Peyer's patch (tissue), 4 donors: ENCODE measurements around the gene GAL3ST3. TPM values are rescaled to one million over a fixed set of nuclear protein-coding genes. Genes with fewer than 3 reads are reported as not detected.
A peak's percentile ranks its signal among the peaks of the same experiment; 100 is the strongest.

Experiments
- DNase-seq, 3 donors: peaks; one replicate each; pipeline ENCODE4 v3.0.0-alpha.2; 2017 to 2019
- H3K27ac ChIP-seq, 4 donors: fragments of 200-600 bp; sonication (generic); one replicate each; pipeline ENCODE4 v1.5.1; 2016 to 2019
- H3K27me3 ChIP-seq, 2 donors: fragments of 200-600 bp; sonication (generic); one replicate each; pipeline ENCODE4 v1.5.1; 2019
- H3K36me3 ChIP-seq, 3 donors: fragments of 200-600 bp; sonication (generic); one replicate each; pipeline ENCODE4 v1.5.1; 2016 to 2019
- H3K4me1 ChIP-seq, 4 donors: fragments of 200-600 bp; sonication (generic); one replicate each; pipeline ENCODE4 v1.5.1; 2016 to 2019
- H3K4me3 ChIP-seq, 4 donors: fragments of 200-600 bp; sonication (generic); 1 replicate in 3 of 4; 2 replicates in 1 of 4; pipeline ENCODE4 v1.5.1; 2016 to 2019; ENCODE audit warnings: mild to moderate bottlenecking in 1 of 4
- H3K9me3 ChIP-seq, 4 donors: fragments of 200-600 bp; sonication (generic); one replicate each; pipeline ENCODE4 v1.5.1; 2016 to 2019; ENCODE audit warnings: mild to moderate bottlenecking in 1 of 4
- POLR2A ChIP-seq, 2 donors: fragments of 450-650 bp; IDR thresholded peaks; one replicate each; pipeline ENCODE4 v1.5.1; 2017; ENCODE audit warnings: antibody characterized with exemption in 2 of 2, mild to moderate bottlenecking in 2 of 2, moderate library complexity in 2 of 2
- total RNA-seq, 4 donors: library from RNA; depleted of rRNA; stranded (reverse); fragments of >200 nt; gene quantifications; one replicate each; pipeline ENCODE4 v1.1.0, GENCODE V29; 2016
- TF ChIP-seq, protein P1 (sequence below), 6 experiments: fragments of 450-650 bp in 4 of 6; fragments of 200-600 bp in 2 of 6; sonication (generic) in 1 of 6; IDR thresholded peaks; one replicate each; pipeline ENCODE4 v1.5.1; 2017 to 2019; ENCODE audit warnings: antibody characterized with exemption in 6 of 6, mild to moderate bottlenecking in 3 of 6, moderate library complexity in 1 of 6

Gene GAL3ST3
- total RNA-seq, 4 donors from 2014 or later = not detected

DNA sequence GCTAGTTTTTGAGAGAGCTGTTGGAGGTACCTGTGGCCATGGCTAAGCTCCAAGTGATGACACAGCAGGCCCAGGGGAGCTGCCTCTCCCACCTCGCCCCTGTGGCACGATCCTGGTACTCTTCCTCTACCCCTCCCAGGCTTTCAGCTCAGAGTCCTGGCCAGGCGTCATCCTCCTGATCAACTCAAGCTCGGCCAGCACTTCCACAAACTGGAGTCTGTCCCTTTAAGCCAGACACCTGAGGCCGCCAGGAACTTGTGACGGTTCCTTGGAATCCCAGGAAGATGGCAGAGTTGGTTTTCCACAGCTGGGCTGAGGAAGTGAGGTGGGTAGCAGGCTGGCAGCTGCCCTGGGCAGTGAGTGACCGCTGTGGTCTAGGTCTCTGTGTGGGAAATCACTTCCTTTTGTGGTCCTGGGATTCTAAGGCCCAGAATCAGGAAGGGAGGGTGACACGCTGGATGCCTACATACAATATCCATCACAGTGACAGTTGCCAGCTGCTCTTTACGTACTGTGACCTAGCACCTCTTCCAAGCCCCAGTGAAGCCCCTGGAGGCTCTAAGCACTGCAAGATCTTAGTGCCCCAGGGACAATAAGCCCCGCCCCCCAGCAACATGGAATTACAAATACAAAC, 40.4 kb downstream of the GAL3ST3 start:
- Histone ChIP-seq H3K4me1 (peaks cover 0 to 6% (median 1%) of the 10 kb centered on the region in 4 donors), H3K27me3 (peaks cover 0 to 17% of the 10 kb centered on the region in 2 donors), H3K4me3 (no peak overlapping the region), H3K9me3 (no peaks in the 10 kb centered on the region), H3K36me3 (peaks cover 0 to 12% (median 0%) of the 10 kb centered on the region in 3 donors), H3K27ac (no peak overlapping the region)
- TF ChIP-seq, protein P1, sequence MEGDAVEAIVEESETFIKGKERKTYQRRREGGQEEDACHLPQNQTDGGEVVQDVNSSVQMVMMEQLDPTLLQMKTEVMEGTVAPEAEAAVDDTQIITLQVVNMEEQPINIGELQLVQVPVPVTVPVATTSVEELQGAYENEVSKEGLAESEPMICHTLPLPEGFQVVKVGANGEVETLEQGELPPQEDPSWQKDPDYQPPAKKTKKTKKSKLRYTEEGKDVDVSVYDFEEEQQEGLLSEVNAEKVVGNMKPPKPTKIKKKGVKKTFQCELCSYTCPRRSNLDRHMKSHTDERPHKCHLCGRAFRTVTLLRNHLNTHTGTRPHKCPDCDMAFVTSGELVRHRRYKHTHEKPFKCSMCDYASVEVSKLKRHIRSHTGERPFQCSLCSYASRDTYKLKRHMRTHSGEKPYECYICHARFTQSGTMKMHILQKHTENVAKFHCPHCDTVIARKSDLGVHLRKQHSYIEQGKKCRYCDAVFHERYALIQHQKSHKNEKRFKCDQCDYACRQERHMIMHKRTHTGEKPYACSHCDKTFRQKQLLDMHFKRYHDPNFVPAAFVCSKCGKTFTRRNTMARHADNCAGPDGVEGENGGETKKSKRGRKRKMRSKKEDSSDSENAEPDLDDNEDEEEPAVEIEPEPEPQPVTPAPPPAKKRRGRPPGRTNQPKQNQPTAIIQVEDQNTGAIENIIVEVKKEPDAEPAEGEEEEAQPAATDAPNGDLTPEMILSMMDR (IDR thresholded peaks at IDR 0.05) = no peak
- no peak for TF ChIP-seq POLR2A (IDR thresholded peaks at IDR 0.05)
- no peak for DNase-seq

DNA sequence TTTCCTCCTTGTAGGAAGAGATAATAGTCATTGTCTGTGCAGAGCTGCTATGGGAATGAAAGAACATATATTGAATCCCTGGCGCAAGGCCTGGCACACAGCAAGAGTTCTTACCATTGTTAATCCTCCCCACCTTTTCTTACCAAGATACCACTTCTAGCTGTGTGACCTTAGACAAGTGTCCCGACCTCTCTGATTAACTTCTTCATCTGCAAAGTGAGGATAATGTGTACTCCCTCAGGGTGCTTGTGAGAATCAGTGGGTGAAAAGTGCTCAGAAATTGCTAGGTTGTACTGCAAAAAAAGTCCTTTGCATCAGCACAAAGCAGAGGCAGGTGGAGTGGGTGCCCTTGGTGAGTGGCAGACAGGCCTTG, 40.9 kb downstream of the GAL3ST3 start:
- Histone ChIP-seq H3K27ac (no peak overlapping the region), H3K9me3 (no peaks in the 10 kb centered on the region), H3K36me3 (peaks cover 0 to 12% (median 0%) of the 10 kb centered on the region in 3 donors), H3K4me1 (peaks cover 2 to 10% (median 3%) of the 10 kb centered on the region in 4 donors), H3K27me3 (peaks cover 0 to 14% of the 10 kb centered on the region in 2 donors), H3K4me3 (no peak overlapping the region)
- TF ChIP-seq, protein P1 (IDR thresholded peaks at IDR 0.05) = no peak
- TF ChIP-seq POLR2A (IDR thresholded peaks at IDR 0.05) = no peak
- DNase-seq = no peak

DNA sequence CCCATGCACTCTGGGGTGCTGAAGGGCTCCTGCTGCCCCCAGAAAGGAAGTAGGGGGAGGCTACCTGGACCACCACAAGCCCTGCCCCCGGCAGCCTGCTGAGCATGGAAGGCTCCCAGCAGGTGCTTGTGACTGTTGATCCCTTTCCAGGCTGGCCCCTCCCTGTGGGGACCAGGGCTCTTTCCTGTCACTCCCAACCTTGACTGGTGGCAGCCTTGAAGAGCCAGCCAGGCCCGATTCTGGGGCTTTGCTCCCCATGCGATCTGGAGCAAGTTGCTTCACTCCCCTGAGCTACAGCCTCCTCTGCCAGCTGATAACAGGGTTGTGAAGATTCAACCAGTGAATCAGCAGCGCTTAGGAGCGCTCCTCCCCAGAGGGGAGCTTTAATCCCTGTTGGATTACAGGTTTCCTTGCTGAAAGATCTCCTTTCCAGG, 41.7 kb downstream of the GAL3ST3 start:
- H3K4me1 ChIP-seq = peaks cover 2 to 12% (median 4%) of the 10 kb centered on the region in 4 donors
- no peak for TF ChIP-seq POLR2A (IDR thresholded peaks at IDR 0.05)
- TF ChIP-seq, protein P1 (IDR thresholded peaks at IDR 0.05) = no peak
- no peak overlapping the region for H3K4me3 ChIP-seq
- peaks cover 0 to 12% (median 0%) of the 10 kb centered on the region in 3 donors for H3K36me3 ChIP-seq
- no peaks in the 10 kb centered on the region for H3K9me3 ChIP-seq
- DNase-seq = no peak
- peaks cover 0 to 9% of the 10 kb centered on the region in 2 donors for H3K27me3 ChIP-seq
- peak overlapping the region in 1 of 4 donors; percentile 9 for H3K27ac ChIP-seq

DNA sequence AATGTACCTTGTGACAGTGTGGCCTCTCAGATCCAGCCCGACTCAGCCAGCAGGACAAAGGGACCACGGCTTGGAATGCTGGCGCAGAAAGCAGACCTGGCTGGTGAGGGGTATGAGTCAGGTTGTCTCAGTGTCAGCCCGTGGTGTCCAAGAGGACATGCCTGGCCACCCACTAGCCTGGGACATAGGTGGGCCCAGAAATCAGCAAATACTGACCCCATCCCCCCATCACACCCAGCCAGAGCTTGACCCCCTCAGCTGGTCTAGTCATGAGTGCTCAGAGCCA, 42.1 kb downstream of the GAL3ST3 start:
- no peak overlapping the region for H3K4me3 ChIP-seq
- H3K4me1 ChIP-seq = peaks cover 2 to 9% (median 4%) of the 10 kb centered on the region in 4 donors
- peaks cover 0 to 5% of the 10 kb centered on the region in 2 donors for H3K27me3 ChIP-seq
- H3K9me3 ChIP-seq = no peaks in the 10 kb centered on the region
- peak overlapping the region in 1 of 4 donors; percentile 9 for H3K27ac ChIP-seq
- no peak for DNase-seq
- TF ChIP-seq, protein P1 (IDR thresholded peaks at IDR 0.05) = no peak
- no peak for TF ChIP-seq POLR2A (IDR thresholded peaks at IDR 0.05)
- H3K36me3 ChIP-seq = peaks cover 0 to 12% (median 0%) of the 10 kb centered on the region in 3 donors

DNA sequence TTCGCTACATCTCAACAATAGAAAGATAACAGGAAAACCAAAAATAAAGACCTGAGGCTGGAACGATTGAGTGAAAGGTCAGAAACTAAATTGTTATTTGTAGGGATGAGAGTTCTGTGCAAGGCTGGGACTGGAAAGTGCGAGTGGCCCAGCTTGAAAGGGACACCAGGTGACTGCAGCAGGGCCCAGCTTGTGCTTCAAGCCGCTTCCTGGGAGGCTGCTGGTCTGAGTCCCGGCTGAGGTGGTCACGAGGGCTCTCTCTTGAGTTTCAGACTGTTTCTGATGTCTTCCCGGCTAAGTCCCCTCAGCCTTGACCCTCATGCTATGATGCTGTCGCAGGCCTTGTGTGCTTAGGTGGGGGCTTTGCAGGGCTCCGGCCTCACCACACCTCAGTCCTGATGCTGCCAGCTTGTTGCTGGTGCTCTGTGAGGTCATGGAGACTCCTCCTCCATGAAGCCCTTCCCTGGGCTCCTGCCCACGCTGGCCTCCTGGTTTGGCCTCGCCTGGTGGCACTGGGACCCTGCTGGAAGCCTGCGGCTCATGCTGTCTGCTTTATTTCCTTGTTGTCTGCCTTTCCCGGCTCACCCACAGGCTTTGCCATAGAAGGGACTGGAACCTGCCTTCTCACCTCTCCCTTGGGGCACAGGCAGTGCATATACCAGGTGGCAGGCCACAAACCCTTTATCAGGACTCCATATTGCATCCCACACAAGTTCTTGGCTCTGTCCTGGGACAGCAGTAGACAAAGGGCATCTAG, 42.6 kb downstream of the GAL3ST3 start:
- Histone ChIP-seq H3K4me3 (no peak overlapping the region), H3K36me3 (peaks cover 0 to 12% (median 0%) of the 10 kb centered on the region in 3 donors), H3K27me3 (no peaks in the 10 kb centered on the region), H3K27ac (peak overlapping the region in 1 of 4 donors; percentile 9), H3K4me1 (peaks cover 0 to 7% (median 4%) of the 10 kb centered on the region in 4 donors), H3K9me3 (no peaks in the 10 kb centered on the region)
- DNase-seq = no peak
- TF ChIP-seq, protein P1 (IDR thresholded peaks at IDR 0.05) = no peak
- no peak for TF ChIP-seq POLR2A (IDR thresholded peaks at IDR 0.05)
